ENCODE data around the gene C15orf39. TPM values are rescaled to one million over a fixed set of nuclear protein-coding genes. Genes with fewer than 3 reads are reported as not detected.
"Not testable (repeated sequence)": the region's sequence is repeated elsewhere in the genome, so short reads cannot be mapped to it uniquely, and the experiment has no call there.

The C15orf39 gene
- total and polyA plus RNA-seq, 2 of the 13 experiments (the other 11 are each of a cell fraction or from before 2014, with no cell fraction given), result 6.2 to 13.5 TPM

DNA sequence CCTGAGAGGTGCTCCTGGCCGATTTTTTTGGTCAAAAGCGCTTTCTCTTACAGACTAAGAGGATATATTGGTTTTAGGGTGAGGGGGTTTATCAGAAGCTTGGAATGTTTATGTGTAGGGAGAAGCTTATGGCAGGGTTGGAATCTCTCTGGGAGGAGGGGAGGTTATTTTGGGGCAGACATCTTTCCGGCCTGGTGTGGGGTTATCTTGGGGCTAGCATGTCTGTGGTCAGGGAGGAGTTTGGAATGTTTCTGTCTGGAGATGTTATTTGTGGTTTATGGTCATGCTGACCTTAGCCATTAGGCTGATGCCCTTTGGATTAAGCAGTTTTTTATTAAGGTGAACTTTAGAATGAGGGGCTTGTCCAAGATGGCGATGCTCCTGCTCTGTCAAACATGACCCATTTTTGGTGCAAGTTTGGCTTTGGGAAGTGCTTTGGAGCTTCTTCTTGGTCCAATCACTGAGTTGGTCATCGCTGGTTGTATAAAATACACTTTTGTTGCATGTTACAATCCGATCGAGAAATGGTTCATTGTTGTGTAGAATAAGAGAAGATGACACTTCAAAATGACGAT is 35.1 kb upstream of the C15orf39 start:
- TF ChIP-seq RARA (CRISPR knock-in tag; IDR thresholded peaks at IDR 0.05), result 0 out of 2 replicates have a peak, but pooled peaks have one; percentile 25
- H3K4me3 ChIP-seq (replicated peaks in 1 of 3; ENCODE audit: insufficient read depth in 1 of 3, low read depth in 2 of 3, low read length in 3 of 3); ATAC-seq; H3K4me2 ChIP-seq (ENCODE audit: low read depth, low read length); H3K9ac ChIP-seq (ENCODE audit: insufficient read depth, low read depth, low read length); H3K27ac ChIP-seq (ENCODE audit: extremely low read length, insufficient read depth, low read length); H3K27me3 ChIP-seq (ENCODE audit: control insufficient read depth in 1 of 2, insufficient read depth in 2 of 2, low read length in 2 of 2); H2AFZ ChIP-seq (ENCODE audit: low read length); H3K79me2 ChIP-seq (ENCODE audit: insufficient read depth, low read length); CTCF ChIA-PET (ENCODE audit: low intra/inter-chr PET ratio, low total read pairs); POLR2A ChIA-PET; H4K20me1 ChIP-seq (ENCODE audit: insufficient read depth, low read length); in situ Hi-C loops (cut with HindIII; ENCODE audit: extremely low pct_ligation_motif_present, low pct_unique_long_range_greater_than_20kb); BruUV-seq (replicated peaks); H3K36me3 ChIP-seq (replicated peaks in 1 of 2; ENCODE audit: control insufficient read depth in 1 of 2, insufficient read depth in 2 of 2, low read length in 2 of 2); intact Hi-C loops (cut with micrococcal nuclease; ENCODE audit: unreplicated experiment); FAIRE-seq; H3K9me3 ChIP-seq (ENCODE audit: low read length); DNase-seq (ENCODE audit: low spot score): not testable (repeated sequence)
- peaks cover 50% of the 10 kb centered on the region for H3K4me1 ChIP-seq (ENCODE audit: insufficient read depth, low read length)
- 54% methylated on average over 8 of the region's 8 CpGs for WGBS (ENCODE audit: low lambda C conversion rate)

DNA sequence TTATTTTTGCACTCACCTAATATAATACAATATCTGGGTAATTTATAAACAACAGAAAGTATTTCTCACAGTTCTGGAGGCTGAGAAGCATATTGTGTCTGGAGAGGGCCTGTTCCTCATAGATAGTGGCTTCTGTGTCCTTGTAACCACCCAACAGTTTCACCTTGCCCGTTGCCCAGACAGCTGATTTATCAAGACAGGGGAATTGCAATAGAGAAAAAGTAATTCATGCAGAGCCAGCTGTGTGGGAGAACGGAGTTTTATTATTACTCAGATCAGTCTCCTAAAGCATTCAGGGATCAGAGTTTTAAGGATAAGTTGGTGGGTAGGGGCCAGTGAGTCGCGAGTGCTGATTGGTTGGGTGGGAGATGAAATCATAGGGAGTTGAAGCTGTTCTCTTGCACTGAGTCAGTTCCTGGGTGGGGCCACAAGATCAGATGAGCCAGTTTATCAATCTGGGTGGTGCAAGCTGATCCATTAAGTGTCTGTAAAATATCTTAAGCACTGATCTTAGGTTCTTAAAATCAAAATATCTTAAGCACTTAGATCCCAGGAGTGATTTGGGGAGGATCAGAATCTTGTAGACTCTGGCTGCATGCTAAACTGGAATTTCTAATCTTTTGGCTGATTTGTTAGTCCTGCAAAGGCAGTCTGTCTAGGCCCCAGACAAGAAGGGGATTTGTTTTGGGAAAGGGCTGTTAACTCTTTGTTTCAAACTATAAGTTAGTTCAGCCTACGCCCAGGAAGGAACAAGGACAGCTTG is 33.9 kb upstream of the C15orf39 start:
- WGBS (ENCODE audit: low lambda C conversion rate), result 53% methylated on average over 5 of the region's 5 CpGs

More for the DNA sequence above, 33.9 kb upstream of the C15orf39 start:
- ChIA-PET CTCF (ENCODE audit: low intra/inter-chr PET ratio, low total read pairs) (no interaction called here), POLR2A (no interaction called here)
- H3K79me2 ChIP-seq (ENCODE audit: insufficient read depth, low read length), result no peaks in the 10 kb centered on the region
- no peak overlapping the region for H3K4me3 ChIP-seq (replicated peaks in 1 of 3; ENCODE audit: insufficient read depth in 1 of 3, low read depth in 2 of 3, low read length in 3 of 3)
- no peak for ATAC-seq
- no TSS peak for BruUV-seq (replicated peaks)
- H3K9ac ChIP-seq (ENCODE audit: insufficient read depth, low read depth, low read length), result no peak overlapping the region
- no peak for FAIRE-seq
- intact Hi-C loops (cut with micrococcal nuclease; ENCODE audit: unreplicated experiment), result no loop called here
- peaks cover 50% of the 10 kb centered on the region for H3K4me1 ChIP-seq (ENCODE audit: insufficient read depth, low read length)
- no peaks in the 10 kb centered on the region for H3K36me3 ChIP-seq (replicated peaks in 1 of 2; ENCODE audit: control insufficient read depth in 1 of 2, insufficient read depth in 2 of 2, low read length in 2 of 2)
- in situ Hi-C loops (cut with HindIII; ENCODE audit: extremely low pct_ligation_motif_present, low pct_unique_long_range_greater_than_20kb), result no loop called here
- no peaks in the 10 kb centered on the region; a peak in 1 of 5 replicates for H3K27me3 ChIP-seq (ENCODE audit: control insufficient read depth in 1 of 2, insufficient read depth in 2 of 2, low read length in 2 of 2)
- no peaks in the 10 kb centered on the region; the same call in 1 of the 2 replicates for H3K9me3 ChIP-seq (ENCODE audit: low read length)
- no peak for DNase-seq (ENCODE audit: low spot score)
- no peaks in the 10 kb centered on the region for H4K20me1 ChIP-seq (ENCODE audit: insufficient read depth, low read length)
- no peak overlapping the region for H3K27ac ChIP-seq (ENCODE audit: extremely low read length, insufficient read depth, low read length)
- no peak overlapping the region for H3K4me2 ChIP-seq (ENCODE audit: low read depth, low read length)
- no peak for TF ChIP-seq HNRNPL (IDR thresholded peaks at IDR 0.05; ENCODE audit: low read depth, low read length)
- no peak for TF ChIP-seq FOXP1 (IDR thresholded peaks at IDR 0.05)
- no peak for TF ChIP-seq FOXP1 (CRISPR knock-in tag; IDR thresholded peaks at IDR 0.05)
- H2AFZ ChIP-seq (ENCODE audit: low read length), result no peak overlapping the region

All from HepG2 (cell line).